Keratinocyte (primary cell): ENCODE measurements around the gene OR8B4.

Experiments
- CTCF ChIP-seq, 3 experiments: IDR thresholded peaks in 1 of 3; conservative IDR thresholded peaks in 1 of 3; optimal IDR thresholded peaks in 1 of 3; 2 replicates in 2 of 3; 3 replicates in 1 of 3; pipeline versions ENCODE3 to v1.5.1; 2011; ENCODE audit warnings: low read length in 3 of 3, mild to moderate bottlenecking in 3 of 3, moderate library complexity in 2 of 3, control low read depth in 1 of 3, inconsistent platforms in 1 of 3; ENCODE audit not compliant: insufficient read depth in 2 of 3; ENCODE audit errors: extremely low read depth in 1 of 3
- EZH2 ChIP-seq: IDR thresholded peaks from one replicate; pipeline ENCODE4 v1.6.1; 2012; ENCODE audit warnings: inconsistent platforms, mild to moderate bottlenecking, low read length, moderate library complexity

GRCh38 chr11:124474079-124474478 is 49.4 kb upstream of the OR8B4 start:
- TF ChIP-seq CTCF (optimal IDR thresholded peaks at IDR 0.05 in 1 of 3, IDR thresholded peaks at IDR 0.05 in 1 of 3, conservative IDR thresholded peaks at IDR 0.05 in 1 of 3; ENCODE audit: extremely low read depth in 1 of 3, insufficient read depth in 2 of 3, low read length in 3 of 3) (no peak), EZH2 (no peak)
